ENCODE results near the gene MTERF1.
"Not testable (repeated sequence)": the region's sequence is repeated elsewhere in the genome, so short reads cannot be mapped to it uniquely, and the experiment has no call there.

The MTERF1 gene, protein sequence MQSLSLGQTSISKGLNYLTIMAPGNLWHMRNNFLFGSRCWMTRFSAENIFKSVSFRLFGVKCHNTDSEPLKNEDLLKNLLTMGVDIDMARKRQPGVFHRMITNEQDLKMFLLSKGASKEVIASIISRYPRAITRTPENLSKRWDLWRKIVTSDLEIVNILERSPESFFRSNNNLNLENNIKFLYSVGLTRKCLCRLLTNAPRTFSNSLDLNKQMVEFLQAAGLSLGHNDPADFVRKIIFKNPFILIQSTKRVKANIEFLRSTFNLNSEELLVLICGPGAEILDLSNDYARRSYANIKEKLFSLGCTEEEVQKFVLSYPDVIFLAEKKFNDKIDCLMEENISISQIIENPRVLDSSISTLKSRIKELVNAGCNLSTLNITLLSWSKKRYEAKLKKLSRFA

DNA sequence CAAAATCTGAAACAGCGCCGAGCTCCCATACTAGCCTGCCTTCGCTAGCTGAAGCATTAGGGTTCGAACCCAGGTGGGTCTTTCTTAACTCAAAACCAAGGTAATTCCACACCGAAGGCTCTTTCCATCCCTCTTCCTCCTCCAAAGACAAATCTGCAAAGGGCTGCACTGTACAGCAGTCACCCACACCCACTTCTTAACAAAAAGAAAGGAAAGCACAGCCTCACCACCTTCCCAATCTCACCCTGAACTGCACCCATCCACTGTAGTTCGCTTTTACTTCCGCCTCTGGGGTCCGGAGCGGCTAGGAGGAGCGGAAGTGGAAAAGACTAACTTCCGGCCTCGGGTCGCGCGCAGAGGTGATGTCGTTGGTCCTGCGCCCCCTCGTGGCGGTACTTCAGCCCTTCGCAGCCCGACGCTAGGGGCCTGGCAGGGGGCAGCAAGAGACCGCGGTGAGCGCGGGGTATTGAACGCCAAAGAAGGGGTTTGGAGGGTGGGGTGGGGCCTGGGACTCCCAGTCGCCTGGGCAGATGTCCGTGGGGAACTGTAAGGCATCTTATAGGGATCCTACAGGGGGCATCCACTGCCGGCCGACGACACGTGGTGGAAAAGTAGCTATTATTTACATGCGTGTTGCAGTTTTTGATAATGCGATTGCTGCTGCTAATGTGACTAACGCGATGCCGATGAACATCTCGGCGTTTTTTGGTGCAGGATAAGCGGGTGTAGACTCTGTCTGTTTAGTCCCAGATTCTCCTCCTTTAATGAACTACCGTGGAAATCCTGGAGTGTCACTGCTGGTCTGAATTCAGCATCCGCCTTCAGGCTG is at the start of gene MTERF1:
TSS of gene MTERF1 (minus strand) at position 290 of the 829 bp plus-strand sequence. CDS start 619 bp downstream, outside the sequence.
- DNase-seq: peak; percentile 81 to 90 (median 88)

DNA sequence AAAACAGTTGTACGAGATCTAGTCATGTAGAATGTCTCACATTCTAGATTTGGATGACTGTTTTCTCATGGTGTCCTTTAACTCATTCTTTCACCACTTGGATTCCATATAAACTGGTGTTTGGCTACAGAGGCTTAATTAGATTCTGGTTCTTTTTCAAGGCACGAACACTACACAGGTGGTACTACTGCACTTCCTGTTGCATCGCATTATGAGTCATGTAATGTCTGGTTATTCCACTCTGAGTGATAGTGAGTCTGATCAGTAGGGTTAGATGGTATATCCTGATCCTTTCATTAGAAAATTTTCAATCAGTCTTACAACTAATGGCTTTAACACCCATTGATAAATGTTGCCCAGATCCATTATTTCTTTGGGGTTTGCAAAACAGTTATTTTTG is 49.0 kb upstream of the MTERF1 start:
- DNase-seq: no peak

DNA sequence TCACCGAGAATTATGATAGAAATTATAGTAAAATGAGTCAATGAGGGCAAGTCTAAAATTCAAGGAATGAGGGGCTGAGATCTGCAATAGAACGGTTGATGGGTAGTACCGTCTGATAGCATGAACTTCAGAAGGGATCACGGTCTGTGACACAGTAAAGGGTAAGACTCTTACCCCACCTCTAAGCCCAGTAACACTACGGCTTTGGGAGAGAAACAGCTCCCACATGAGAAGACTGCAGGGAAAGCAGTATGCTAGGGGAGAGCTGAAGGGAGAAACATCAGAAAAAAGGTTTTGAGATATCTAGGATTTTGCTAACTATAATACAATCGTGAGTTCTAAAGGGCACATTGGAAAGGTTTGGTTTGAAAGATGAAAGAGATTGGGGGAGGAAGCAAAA is 47.4 kb upstream of the MTERF1 start:
- DNase-seq: no peak

DNA sequence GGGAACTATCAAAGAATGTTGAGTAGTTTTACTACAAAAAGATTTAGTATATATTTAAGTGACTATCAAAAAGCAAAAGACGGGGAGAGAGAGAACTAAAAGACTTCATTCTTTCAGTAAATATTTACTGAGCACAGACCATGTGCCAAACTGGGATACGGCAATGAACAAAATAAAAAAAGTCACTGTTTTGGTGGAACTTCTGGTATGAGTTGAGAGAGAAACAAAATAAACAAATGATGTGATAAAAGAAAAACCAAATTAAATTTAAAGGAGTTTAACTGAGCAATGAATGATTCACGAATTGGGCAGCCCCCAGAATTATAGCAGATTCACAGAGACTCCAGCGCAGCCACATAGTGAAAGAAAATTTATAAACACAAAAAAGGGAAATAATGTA is 42.4 kb upstream of the MTERF1 start:
- no peak for DNase-seq

DNA sequence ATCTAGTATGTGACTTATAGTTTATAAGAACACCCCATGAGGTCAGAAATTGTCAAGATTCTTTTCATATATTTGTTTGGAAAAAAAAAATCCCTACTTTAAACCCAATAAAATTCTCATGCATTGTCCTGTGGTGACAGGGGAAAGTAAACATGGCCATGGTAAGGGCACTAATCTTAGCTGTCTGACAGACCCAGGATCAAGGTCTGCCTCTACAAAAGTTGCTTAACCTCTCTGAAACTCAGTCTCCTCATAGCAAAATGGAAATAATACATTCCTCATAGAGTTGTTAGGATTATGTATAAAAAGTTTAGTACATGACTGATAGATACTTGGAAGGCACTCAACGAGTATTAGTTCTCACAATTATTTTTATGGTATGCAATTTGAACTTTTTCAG is 37.9 kb upstream of the MTERF1 start:
- no peak for DNase-seq

DNA sequence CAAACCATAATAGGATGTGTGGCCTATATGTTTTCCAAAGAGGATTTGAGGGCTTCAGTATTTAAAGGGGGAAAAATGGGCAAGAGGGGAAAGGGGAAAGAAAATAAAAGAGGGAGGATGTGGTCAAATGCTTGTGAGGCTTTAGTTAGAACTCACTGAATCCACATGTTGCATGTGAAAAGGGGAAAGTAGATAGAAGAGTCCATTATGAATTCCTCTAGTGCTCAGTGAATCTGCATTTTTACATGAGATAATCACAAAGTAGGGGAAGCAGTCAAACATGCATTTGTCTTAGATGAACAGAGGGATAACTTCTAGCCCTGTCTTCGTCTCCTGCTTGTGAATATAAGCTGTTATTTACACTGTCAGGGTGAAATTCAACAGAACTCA is 35.5 kb upstream of the MTERF1 start:
- no peak for DNase-seq

DNA sequence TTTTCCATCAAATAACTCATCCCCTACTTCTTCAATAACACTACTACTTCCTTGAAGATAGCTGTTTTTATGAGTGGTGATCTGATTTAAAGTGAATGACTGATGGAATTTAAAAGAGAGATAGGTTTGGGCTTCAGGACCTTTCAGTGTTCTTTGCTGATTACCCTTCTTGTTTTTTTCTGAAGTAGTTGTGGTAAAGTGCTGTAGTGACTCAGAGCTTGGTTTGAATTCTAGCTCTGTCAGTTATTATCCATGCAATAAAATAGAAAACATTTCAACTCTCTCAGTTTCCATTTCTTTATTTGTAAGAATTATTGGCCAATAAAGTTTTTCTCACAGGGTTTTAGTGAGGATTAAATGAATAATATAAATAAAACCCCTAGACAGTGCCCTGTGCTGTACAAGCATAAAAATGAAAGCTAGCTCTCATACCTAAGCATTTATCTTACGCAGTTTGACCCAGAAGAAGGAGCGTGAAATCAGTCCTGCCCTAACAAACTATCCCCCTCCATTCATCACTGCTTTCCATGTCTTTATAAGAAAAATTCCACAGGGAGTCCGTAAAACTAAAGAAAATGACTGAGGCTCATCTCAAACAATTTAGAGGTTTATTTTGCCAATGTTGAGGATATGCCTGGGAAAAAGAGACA is 35.0 kb upstream of the MTERF1 start:
- no peak for DNase-seq

DNA sequence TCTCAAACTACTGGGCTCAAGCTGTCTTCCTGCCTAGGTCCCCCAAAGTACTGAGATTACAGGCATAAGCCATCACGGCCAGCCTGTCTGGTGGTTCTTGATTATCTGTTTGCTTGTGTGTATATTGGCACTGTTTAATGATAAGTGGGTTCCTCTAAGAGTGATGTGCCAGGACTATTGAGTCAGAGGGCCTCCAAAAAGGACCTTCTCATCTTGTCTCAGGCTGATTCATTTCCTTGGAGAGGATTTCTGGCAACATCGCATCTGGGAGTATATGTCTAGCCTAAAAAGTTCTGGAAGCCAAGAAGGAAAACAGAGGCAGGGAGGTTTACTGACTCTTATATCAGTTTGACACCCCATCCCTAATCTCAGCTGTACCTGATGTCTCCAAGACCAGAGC is 33.1 kb upstream of the MTERF1 start:
- no peak for DNase-seq

DNA sequence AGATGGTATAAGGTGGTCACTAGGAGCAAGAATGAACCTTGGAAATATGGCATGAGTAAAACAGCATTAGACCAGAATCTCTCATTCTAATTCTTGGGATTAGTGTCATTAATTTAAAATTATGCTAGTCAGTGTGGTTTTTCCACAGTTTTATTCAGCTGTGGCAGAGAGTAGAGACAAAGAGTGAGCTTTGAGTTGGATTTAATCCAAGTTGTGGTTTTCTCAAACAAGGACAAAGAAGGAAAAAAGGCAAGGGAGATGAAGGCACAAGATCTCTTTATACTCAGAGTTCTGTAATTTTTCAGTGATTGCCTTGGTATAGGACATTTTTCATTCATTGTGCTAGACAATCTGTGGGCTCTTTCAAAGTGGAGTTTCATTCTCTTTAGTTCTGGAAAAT is 32.0 kb upstream of the MTERF1 start:
- no peak for DNase-seq

DNA sequence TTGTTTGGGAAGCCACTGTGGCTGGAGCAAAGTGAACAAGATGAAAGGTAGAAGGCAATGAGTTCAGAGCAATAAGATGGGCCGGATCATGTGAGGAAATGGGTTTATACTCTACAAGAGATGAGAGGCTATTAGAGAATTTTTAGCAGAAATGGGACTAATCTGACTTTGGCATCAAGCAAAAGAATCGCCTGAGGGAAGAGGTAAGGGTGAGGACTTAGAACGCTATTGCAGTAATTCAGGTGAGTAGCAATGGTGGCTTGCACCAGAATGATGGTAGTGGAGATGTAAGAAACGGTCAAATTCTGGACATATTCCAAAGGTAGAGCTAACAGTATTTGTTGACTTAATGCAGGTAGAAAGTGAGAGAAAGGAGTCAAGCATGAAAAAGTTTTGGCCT is 30.6 kb upstream of the MTERF1 start:
- DNase-seq: no peak

DNA sequence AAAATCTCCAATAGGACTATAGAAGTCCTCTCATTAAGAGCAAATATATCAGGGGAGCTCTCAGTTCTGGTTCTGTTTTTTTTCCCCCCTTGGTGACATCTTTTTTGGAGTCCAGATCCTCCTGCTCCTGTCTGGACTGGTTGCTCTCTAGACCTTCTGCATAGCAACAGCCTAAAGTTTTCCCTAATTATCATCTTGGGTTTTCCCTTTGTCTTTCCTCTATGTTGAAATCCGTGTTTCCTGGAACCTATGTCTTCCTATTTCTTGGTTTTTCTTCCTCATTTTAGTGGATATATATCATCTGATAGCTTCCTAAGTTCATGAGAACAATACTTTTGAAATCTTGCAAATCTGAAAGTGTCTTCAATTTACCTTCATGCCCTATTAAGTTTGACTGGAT is 29.7 kb upstream of the MTERF1 start:
- DNase-seq: no peak

DNA sequence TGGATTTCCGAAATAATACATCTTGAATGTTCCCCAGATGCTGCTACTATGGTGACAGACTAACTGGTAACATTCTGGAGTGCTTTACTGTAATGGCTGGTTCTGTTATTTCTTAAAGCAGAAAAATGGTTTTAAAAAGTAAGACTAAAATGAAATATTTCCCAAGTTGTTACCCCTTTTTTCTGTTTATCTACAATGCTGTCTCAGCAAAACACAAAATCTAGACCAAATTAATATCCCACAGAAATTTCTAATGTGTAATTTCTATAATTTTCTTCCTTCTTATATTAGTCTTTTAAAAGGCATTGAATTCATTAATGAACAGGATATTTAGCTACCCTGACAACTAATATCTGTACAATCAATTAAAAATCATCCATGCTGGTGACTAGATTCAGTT is 19.1 kb upstream of the MTERF1 start:
- no peak for DNase-seq

DNA sequence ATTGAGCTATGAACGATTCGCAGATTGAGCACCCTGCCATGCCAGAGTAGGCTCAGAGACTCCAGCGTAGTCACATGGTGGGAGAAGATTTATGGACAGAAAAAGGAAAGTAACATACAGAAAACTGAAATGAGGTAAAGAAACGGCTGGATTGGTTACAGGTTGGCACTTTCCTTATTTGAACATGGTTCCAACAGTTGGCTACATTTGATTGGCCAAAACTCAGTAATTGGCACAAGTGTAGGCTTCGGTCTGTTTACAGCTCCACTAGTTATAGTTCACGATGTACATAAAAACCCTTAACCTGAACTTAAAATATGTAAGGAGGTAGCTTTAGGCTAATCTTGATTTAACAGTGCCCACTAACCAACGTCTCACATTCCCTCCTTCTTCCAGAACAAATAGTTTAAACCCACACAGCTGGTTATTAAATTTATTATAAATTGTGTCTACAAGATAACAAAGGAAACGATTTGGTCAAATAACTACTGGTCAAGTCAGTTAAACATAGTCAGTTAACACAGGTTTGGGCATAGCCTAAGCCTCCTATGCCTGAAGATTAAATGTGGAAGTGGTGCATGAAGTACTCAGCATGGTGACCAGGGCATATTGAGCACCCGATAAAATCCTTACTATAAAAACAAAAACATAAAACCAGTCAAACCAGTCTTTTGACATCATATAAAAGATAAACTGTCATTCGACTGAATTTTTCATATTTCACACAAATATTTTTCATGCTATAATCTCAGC is 17.9 kb upstream of the MTERF1 start:
- no peak for DNase-seq

DNA sequence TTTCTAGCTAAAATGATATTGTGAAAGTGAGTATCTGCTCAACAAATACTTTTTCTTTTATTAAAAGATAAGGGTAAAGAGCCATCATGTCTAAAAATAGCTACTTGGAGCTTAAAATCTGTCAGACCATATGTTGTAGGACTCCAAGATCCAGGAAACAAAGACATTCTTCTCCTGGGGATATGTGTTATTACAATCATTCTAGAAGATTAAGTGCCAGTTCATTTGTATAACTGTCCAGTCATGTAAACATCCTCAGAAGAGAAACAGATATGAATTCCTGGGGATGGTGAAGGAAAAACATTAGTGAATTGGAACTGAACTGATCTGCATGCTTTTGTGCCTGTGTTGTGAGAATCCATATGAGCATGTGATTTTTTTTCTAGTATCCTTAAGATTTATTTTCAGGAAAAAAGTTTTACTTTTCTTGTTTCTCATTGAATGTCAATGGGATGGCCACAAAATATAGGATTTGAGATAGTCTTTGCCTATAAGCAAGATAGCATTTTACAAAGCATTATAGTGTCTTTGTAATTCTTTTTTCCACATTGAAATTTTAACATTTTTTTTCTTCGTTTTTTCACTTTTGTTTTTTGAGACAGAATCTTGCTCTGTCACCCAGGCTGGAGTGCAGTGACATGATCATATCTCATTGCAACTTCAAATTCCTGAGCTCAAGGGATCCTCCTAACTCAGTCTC is 14.4 kb upstream of the MTERF1 start:
- DNase-seq: no peak

DNA sequence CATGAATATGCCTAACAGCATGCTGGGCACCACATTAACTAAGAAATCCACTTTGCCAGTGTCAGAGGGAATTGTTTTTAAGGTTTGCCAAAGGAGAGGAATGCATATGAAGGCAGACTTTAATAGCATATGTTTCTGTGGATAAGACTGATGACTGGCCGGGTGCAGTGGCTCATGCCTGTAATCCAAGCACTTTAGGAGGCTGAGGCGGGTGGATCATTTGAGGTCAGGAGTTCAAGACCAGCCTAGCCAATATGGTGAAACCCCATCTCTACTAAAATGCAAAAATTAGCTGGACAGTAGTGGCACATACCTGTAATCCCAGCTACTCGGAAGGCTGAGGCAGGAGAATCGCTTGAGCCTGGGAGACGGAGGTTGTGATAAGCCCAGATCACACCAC is 13.2 kb upstream of the MTERF1 start:
- DNase-seq: not testable (repeated sequence)

DNA sequence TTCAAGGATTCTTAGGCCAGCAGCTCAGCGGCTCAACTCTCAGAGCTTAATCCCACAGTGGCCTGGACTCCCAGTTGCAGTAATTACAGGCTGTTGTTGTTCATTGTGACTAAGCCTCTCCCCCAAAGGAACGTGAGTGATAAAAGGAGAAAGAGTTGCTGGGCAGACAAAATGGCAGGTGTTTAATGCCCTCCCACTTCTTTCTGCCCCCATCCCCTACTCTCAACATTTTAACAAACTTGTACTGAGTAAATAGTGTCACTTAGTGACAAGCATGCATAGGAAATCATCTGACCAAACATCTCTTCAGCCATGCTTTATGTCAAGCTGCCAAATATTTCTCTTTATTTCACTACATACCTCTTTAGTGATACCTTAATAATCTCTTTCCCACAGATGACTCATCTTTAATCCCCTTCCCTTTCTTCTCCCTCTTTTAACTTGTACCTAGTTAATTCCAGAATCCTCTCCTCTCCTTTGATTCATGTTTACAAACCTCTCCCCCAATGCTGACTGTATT is 12.4 kb upstream of the MTERF1 start:
- no peak for DNase-seq

DNA sequence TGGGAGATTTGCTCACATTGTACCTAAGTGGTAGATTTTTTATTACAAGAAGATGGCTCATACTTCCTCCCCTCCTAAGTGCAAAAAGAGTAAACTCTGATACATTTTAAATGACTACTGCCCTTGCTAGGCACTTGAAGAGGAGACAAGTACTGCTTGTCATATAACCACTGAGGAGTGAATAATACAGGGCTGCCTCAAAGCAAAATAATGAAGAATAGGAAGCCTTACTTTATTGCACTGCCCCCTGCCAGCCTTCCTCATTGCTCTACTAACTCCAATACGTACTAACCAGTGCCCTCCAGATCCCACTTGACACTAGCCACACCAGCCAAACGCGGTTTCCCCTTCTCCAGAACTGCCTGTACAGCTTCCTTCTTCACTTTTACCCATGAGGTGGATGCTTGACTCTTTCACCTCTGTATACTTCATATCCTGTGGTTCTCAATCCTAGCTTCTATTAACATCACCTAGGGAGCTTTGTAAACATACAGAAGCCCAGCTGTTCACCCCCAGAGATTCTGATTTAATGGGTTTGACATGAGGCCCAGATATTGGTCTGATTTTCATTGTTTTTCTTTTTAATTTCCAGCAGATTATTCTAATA is 11.7 kb upstream of the MTERF1 start:
- DNase-seq: no peak

DNA sequence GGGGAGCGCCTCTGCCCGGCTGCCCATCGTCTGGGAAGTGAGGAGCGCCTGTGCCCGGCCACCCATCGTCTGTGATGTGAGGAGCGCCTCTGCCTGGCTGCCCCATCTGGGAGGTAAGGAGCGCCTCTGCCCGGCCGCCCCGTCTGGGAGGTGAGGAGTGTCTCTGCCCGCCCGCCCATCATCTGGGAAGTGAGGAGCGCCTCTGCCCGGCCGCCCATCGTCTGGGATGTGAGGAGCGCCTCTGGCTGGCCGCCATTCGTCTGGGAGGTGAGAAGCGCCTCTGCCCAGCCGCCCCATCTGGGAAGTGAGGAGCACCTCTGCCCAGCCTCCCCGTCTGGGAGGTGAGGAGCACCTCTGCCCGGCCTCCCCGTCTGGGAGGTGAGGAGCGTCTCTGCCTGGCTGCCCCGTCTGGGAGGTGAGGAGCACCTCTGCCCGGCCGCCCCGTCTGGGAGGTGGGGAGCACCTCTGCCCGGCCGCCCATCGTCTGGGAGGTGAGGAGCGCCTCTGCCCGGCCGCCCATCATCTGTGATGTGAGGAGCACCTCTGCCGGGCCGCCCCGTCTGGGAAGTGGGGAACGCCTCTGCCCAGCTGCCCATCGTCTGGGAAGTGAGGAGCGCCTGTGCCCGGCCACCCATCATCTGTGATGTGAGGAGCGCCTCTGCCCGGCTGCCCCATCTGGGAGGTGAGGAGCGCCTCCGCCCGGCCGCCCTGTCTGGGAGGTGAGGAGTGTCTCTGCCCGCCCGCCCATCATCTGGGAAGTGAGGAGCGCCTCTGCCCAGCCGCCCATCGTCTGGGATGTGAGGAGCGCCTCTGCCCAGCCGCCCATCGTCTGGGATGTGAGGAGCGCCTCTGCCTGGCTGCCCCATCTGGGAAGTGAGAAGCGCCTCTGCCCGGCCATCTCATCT is 8.0 kb upstream of the MTERF1 start:
- not testable (repeated sequence) for DNase-seq

DNA sequence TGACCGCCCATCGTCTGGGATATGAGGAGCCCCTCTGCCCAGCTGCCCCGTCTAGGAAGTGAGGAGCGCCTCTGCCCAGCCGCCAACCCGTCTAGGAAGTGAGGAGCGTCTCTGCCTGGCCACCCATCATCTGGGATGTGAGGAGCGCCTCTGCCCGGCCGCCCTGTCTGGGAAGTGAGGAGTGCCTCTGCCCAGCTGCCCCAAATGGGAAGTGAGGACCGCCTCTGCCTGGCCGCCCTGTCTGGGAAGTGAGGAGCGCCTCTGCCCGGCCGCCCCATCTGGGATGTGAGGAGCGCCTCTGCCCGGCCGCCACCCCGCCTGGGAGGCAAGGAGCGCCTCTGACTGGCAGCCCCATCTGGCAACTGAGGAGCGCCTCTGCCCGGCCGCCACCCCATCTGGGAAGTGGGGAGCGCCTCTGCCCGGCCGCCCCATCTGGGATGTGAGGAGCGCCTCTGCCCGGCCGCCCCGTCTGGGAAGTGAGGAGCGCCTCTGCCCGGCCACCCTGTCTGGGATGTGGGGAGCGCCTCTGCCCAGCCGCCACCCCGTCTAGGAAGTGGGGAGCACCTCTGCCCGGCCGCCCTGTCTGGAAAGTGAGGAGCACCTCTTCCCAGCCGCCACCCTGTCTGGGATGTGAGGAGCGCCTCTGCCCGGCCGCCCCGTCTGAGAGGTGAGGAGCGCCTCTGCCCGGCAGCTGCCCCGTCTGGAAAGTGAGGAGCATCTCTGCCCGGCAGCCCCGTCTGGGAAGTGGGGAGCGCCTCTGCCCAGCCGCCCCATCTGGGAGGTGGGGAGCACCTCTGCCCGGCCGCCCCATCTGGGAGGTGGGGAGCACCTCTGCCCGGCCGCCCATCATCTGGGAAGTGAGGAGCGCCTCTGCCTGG is 7.1 kb upstream of the MTERF1 start:
- not testable (repeated sequence) for DNase-seq
